Thymus (tissue), 11 donors: ENCODE results near the gene RBCK1. TPM values are rescaled to one million over a fixed set of nuclear protein-coding genes. Genes with fewer than 3 reads are reported as not detected.

ENCODE experiments used
- DNase-seq, 9 donors: peaks; one replicate each; pipeline ENCODE4 v3.0.0-alpha.2; 2013; ENCODE audit warnings: low spot score in 9 of 9, low read depth in 6 of 9, missing footprints in 1 of 9
- H3K27ac ChIP-seq, 2 donors: one replicate each; pipeline ENCODE4 v1.5.1; 2013; ENCODE audit warnings: control low read depth in 1 of 2, low read depth in 1 of 2, low read length in 1 of 2, mild to moderate bottlenecking in 1 of 2, moderate library complexity in 1 of 2
- H3K27me3 ChIP-seq, 2 donors: one replicate each; pipeline ENCODE4 v1.5.1; 2013; ENCODE audit warnings: low read length in 1 of 2; ENCODE audit not compliant: control insufficient read depth in 2 of 2, insufficient read depth in 1 of 2
- H3K36me3 ChIP-seq, 2 donors: one replicate each; pipeline ENCODE4 v1.5.1; 2013; ENCODE audit warnings: low read length in 1 of 2, mild to moderate bottlenecking in 1 of 2, moderate library complexity in 1 of 2; ENCODE audit not compliant: control insufficient read depth in 2 of 2, insufficient read depth in 2 of 2
- H3K4me1 ChIP-seq, 2 donors: one replicate each; pipeline ENCODE4 v1.5.1; 2013; ENCODE audit warnings: low read length in 2 of 2; ENCODE audit not compliant: control insufficient read depth in 2 of 2, insufficient read depth in 2 of 2
- H3K4me3 ChIP-seq, 2 donors: one replicate each; pipeline ENCODE4 v1.5.1; 2013; ENCODE audit warnings: low read length in 2 of 2, control low read depth in 1 of 2, mild to moderate bottlenecking in 1 of 2
- H3K9me3 ChIP-seq, 2 donors: one replicate each; pipeline ENCODE4 v1.5.1; 2013; ENCODE audit warnings: low read length in 1 of 2, mild to moderate bottlenecking in 1 of 2; ENCODE audit not compliant: control insufficient read depth in 2 of 2, insufficient read depth in 1 of 2
- WGBS: extraction: QIAGEN DNeasy Blood & Tissue Kit; methylation state at CpG from one replicate; pipeline ENCODE4 v1.1.7; 2013; 5-methylcytosine and 5-hydroxymethylcytosine counted together
- polyA plus RNA-seq: library from polyadenylated mRNA; stranded (reverse); fragments of 200-250 nt; gene quantifications from one replicate; pipeline ENCODE4 v1.2.3, GENCODE V29; 2013
- total RNA-seq: library from RNA; stranded (reverse); fragments of 120-200 nt; gene quantifications from one replicate; pipeline ENCODE4 v1.2.4, GENCODE V29; 2013
- donor health status: healthy.

RBCK1 gene
- total and polyA plus RNA-seq, 2 donors, result 53.2 to 140 TPM

DNA sequence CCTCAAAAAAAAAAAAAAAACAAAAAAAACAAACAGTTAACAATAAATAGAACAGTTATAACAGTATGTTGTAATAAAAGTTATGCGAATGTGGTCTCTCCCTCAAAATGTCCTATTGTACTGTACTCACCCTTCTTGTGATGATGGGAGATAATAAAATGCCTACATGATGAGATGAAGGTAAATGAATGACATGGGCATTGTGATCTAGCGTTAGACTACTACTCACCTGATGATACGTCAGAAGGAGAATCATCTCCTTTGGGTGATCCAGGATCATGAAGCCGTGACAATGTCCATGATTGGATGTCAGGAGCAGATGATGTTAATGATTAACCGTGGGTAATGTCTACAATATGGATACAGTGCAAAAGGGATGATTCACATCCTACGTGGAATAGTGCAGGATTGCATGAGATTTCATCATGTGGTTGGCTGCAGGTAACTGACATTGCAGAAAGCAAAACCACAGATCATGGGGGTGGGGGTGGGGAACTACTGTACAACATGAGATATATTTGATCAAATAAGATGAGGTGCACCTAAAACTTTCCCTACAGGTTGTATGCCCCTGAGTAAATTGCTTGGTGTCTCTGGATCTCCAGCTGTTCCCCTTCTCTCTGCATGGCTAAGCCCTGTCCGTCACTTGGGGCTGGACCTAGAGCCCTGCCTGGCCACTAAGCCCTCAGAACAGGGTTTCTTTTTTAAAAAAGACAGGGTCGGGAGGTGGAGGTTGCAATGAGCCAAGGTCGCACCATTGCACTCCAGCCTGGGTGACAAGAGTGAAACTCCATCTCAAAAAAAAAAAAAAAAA, 6.2 kb upstream of the RBCK1 start:
- DNase-seq, result peak in 1 of 9 donors; percentile 43
- Histone ChIP-seq H3K4me1 (peaks cover 27 to 38% of the 10 kb centered on the region in 2 donors), H3K27me3 (no peaks in the 10 kb centered on the region), H3K4me3 (no peak overlapping the region), H3K36me3 (peaks cover 7 to 9% of the 10 kb centered on the region in 2 donors), H3K27ac (peak overlapping the region; percentile 10 to 76), H3K9me3 (peaks cover 0 to 6% of the 10 kb centered on the region in 2 donors)
- 69% methylated on average over 9 of the region's 9 CpGs for WGBS

DNA sequence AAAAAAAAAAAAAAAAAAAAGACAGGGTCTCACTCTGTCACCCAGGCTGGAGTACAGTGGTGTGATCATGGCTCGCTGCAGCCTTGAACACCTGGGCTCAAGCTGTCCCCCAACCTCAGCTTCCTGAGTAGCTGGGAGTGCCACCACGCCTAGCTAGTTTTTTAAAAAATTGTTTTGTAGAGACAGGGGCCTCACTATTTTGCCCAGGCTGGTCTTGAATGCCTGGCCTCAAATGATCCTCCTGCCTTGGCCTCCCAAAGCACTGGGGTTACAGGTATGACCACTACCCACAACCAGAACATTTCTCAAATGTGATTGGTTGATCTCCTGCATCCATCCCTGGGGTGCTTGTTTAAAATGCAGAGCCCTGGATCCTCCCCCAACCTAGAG, 5.6 kb upstream of the RBCK1 start:
- Histone ChIP-seq H3K27ac (peak overlapping the region; percentile 77 to 84), H3K27me3 (no peaks in the 10 kb centered on the region), H3K9me3 (peaks cover 0 to 6% of the 10 kb centered on the region in 2 donors), H3K36me3 (peaks cover 3 to 4% of the 10 kb centered on the region in 2 donors), H3K4me1 (peaks cover 30 to 44% of the 10 kb centered on the region in 2 donors), H3K4me3 (no peak overlapping the region)
- WGBS, result 8% methylated on average over 2 of the region's 2 CpGs
- peak in 2 of 9 donors; percentile 34 to 56 for DNase-seq

DNA sequence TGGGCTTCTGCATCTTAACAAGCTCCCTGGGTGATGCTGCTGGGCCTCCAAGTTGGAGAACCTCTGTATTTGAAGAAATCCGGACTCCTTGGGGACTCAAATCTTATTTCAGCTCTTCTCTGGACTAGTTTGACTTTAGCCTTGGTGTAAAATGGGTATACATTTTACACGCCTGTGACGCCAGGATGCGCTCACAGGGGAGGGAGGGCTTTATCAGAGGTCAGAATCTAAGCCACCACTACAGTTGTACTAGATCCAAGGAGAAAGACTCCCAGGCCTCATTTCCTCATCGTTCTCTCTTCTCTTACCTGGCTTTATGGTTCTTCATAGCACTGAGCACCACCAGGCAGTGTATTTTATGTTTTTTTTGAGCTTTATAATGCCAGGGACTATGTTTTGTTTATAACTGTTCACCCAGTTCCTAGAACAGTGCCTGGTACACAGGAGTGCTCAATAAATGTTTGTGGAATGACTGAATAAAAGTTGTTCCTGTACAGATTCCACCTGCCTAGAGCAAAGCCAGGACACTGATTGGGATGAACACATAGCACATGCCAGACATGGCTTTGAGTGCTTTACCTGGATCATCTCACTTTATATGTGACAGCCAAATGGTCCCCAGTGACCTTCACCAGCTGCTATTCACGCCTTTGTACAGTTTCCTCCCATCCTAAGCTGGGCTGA, 5.1 kb upstream of the RBCK1 start:
- Histone ChIP-seq H3K27ac (peak overlapping the region; percentile 77 to 84), H3K9me3 (peaks cover 0 to 6% of the 10 kb centered on the region in 2 donors), H3K36me3 (no peaks in the 10 kb centered on the region), H3K4me3 (no peak overlapping the region), H3K27me3 (no peaks in the 10 kb centered on the region), H3K4me1 (peaks cover 31 to 45% of the 10 kb centered on the region in 2 donors)
- no peak for DNase-seq
- 66% methylated on average over 6 of the region's 6 CpGs for WGBS

DNA sequence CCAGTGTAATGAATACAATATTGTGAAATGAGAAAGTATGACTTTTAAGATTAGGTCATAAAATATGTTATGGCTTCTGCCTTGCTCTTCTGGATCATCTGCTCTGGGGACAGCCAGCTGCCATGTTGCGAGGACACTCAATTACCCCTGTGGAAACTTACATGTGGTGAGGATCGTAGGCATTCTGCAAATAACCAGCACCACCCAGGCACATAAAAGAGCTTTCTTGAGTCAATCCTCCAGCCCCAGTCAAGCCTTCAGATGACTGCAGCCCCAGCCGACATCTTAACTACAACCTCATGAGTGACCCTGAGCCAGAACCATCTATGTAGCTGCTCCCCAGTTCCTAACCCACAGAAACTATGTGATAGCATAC, 4.5 kb upstream of the RBCK1 start:
- Histone ChIP-seq H3K4me3 (no peak overlapping the region), H3K27ac (peak overlapping the region in 1 of 2 donors; percentile 75), H3K4me1 (peaks cover 31 to 45% of the 10 kb centered on the region in 2 donors), H3K27me3 (no peaks in the 10 kb centered on the region), H3K36me3 (no peaks in the 10 kb centered on the region), H3K9me3 (peaks cover 0 to 6% of the 10 kb centered on the region in 2 donors)
- DNase-seq, result no peak
- WGBS, result over 99% methylated on average over 3 of the region's 3 CpGs

DNA sequence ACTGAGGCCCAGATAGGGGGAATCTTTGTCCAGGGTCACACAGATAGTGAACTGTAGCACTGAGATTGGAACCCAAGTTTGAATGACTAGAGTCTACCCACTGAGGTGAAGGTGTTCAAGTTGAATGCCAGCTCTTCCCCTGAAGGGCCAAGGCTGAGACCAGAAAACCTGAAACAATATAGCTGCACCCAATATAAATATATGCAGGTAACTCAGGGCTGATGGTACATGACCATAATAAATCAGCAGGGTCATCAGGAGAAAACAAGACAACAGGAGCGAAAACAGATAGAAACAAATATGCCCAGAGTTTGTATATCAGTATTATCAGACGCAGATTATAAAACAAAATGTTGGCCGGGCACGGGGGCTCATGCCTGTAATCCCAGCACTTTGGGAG, 4.0 kb upstream of the RBCK1 start:
- WGBS, result 88% methylated on average over 4 of the region's 4 CpGs
- no peak overlapping the region for H3K4me3 ChIP-seq
- DNase-seq, result no peak

DNA sequence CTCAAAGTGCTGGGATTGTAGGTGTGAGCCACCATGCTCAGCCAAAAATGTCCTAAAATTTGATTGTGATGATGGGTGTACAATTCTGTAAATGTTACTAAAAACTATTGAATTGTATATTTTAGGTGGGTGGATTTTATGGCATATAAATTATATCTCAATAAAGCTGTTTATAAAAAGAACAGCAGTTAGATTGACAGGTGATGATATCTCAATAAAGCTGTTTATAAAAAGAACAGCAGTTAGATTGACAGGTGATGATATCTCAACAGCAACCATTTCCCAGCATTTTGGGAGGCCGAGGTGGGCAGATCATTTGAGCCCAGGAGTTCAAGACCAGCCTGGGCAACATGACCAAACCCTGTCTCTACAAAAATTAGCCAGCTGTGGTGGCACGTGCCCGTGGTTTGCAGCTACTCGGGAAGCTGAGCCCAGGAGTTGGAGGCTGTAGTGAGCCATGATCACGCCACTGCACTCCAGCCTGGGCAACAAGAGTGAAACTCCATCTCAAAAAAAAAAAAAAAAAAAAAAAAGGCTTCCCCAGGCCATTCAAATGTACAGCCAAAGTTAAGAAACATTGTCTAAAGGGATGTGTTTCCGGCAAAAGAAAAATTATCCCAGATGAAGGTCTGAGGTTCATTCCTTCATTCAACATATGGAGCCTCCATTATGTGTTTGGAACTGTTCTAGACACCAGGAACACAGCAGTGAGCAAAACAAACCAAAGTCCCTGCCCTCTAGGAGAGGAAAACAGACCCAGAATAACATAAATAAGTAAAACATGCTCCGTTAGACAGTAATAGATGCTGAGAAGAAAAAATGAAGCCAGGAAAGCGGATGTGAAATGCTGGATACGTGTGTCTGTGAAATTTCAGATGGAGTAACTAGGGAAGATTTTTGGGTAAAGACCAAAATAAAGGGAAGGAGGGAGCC, 1.6 kb upstream of the RBCK1 start:
- 93% methylated on average over 9 of the region's 9 CpGs for WGBS
- peaks cover 8 to 13% of the 10 kb centered on the region in 2 donors for H3K36me3 ChIP-seq
- DNase-seq, result no peak
- no peak overlapping the region for H3K27ac ChIP-seq
- H3K4me1 ChIP-seq, result peaks cover 39 to 44% of the 10 kb centered on the region in 2 donors
- no peak overlapping the region for H3K4me3 ChIP-seq
- H3K9me3 ChIP-seq, result peaks cover 0 to 6% of the 10 kb centered on the region in 2 donors
- no peaks in the 10 kb centered on the region for H3K27me3 ChIP-seq

More for the DNA sequence above, 4.0 kb upstream of the RBCK1 start:
- Histone ChIP-seq H3K9me3 (peaks cover 0 to 6% of the 10 kb centered on the region in 2 donors), H3K27me3 (no peaks in the 10 kb centered on the region), H3K36me3 (no peaks in the 10 kb centered on the region), H3K4me1 (peaks cover 35 to 49% of the 10 kb centered on the region in 2 donors), H3K27ac (peak overlapping the region in 1 of 2 donors; percentile 20)

DNA sequence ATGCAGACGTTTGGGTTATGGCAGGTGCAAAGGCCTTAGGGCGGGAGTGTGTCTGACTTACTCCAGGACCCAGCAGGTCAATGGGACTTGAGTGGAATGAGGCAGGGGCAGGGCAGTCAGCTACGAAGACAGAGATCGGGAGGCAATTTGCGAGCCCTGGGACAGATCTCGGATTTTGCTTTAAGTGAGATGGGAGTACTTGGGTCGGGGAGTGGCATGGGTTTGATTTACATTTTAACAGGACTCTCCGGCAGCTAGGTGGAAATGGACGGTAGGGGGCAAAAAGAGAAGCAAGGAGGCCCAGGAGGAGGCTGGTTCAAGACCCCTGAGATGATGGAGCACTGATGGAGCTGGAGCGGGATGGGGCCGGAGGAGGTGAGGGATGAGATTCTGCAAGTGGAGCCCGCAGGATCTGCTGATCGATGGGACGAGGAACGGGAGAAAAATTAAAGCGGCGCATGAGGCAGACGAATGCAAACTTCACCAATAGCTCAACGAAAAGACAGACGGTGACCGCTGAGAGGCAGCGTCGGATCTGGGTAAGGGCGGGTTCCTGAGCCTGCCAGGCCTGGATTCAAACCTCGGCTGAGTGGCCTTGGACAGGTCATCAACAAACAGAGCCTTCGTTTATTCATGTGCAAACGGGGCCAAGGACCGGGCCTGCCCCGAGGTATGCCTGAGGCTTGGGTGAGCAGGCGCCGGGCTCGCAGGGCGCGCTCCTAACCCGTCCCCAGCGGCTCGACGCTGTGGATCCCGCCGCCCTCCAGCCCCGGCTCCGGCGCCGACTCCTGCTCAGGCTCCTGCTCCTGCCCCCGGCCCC, 756 bp upstream of the RBCK1 start:
- 11% methylated on average over 45 of the region's 45 CpGs for whole genome bisulfite sequencing
- peak in 5 of 9 donors; percentile 48 to 69 (median 59) for DNase-seq

More for the DNA sequence above, 756 bp upstream of the RBCK1 start:
- Histone ChIP-seq H3K36me3 (peaks cover 12 to 19% of the 10 kb centered on the region in 2 donors), H3K27me3 (no peaks in the 10 kb centered on the region), H3K9me3 (peaks cover 1 to 6% of the 10 kb centered on the region in 2 donors), H3K27ac (peak overlapping the region; percentile 55 to 77), H3K4me1 (peaks cover 32 to 35% of the 10 kb centered on the region in 2 donors), H3K4me3 (peak overlapping the region; percentile 54 to 98)
